Stimulated activated CD8-positive, alpha-beta memory T cell treated with anti-CD3 and anti-CD28 coated beads, Interleukin-7, amount 100 ng/mL, for 48 hours (primary cell): Measurements from ENCODE around the gene EXOC6B.
"Not testable (repeated sequence)": the region's sequence is repeated elsewhere in the genome, so short reads cannot be mapped to it uniquely, and the experiment has no call there.

Source experiments
- DNase-seq, 2 donors: peaks; one replicate each; pipeline ENCODE4 v3.0.0-alpha.2; 2020; ENCODE audit warnings: low read depth in 1 of 2; ENCODE audit errors: extremely low read depth in 1 of 2

EXOC6B gene

DNA sequence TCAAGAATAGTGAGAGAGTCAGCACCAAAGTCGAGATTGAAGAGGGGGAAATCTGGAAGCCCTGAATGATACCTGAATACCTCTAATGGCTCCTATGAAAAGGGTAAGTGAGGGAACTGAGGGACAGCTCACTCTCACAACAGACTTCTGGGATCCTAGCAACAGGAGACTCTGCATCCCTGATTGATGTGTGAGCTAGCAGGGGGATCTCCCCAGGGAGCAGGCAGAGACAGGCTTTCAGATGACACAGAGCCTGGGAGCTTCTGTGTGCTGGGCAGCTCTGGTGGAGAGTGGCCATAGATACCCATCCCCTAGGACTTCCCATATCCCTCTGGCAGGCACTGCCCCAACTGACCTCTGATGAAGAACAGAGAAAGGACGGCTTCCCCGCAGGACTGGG, 206.2 kb downstream of the EXOC6B start:
- no peak for DNase-seq

DNA sequence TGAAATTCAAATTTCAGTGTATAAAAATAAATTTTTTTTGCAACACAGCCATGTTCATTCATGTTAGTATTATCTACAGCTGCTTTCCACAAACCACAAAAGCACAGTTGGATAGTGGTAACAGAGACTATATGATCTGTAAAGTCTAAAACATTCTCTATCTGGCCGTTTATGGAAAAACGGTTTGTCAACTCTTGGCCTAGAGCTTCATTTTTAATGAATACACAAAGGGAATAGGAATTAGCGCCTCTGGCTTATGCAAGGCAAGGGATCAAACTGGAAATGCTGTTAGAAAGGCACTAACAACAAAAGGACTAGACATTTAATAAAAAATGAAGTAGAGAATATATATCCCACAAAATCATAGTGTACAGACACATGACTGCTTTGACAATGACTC, 211.9 kb downstream of the EXOC6B start:
- DNase-seq = no peak

DNA sequence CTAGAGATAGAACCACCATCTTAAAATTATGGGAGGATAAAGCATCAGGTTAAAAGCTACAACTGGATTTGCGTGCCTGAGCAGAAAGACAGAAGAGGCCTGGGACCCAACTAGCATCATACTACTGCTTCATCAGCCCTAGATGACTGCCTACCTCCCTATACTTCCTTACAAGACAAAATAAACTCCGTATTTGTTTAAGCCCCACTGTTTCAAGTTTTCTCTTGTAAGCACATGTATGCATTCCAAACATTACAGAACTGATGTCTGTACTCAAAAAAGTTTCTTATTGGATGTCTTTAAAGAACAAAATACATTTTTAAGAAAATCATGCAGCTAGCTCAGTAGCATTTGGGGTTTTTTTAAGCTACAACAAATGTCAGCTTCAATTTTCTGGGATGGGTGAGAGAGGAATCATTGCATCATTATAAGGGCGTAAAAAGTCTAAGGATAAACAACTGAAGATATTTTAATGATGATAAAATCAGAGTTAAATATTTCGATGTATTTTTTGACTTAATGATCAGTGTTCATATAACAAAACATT, 213.1 kb downstream of the EXOC6B start:
- DNase-seq = no peak

DNA sequence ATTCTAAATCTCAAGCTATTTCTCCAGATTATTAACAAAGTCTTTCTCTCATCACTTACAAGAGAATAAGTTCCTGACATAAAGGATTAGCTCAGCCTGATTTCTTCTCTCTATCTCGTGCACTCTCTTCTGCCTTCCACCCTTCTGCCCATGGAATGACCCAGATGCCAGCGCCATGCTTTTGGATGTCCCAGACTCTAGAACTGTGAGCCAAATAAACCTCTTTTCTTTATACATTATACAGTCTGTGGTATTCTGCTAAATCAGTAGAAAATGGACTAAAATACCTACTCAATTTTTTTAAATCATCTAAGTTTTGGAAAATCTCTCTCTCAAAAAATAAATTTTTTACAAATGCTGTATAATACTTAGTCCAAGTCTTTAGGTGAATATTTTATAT, 218.6 kb downstream of the EXOC6B start:
- DNase-seq = no peak

DNA sequence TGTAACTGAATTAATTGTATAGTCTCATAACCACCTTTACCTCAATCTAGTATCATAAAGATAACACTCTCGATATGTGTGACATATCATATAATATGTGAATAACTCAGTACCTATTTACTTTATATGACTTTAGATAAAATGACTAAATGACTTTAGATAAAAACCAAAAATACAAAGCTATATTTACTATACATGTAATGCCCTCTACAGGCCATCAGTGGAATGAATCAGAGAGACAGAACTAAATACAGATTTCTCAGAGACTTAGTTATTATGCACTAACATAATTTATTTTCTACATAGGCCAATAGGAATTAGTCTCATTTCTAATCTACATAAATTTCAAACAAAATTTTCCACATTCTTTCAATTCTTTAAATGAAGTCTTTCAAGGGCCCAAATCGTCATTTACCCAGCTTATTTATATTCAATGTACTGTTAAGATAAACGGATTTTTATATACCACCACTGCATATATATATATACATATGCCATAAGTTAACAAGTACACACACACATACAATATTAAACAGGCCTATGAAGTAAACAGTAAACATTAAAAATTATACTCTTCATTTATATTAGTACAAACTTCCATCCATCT, 219.9 kb downstream of the EXOC6B start:
- DNase-seq = no peak

DNA sequence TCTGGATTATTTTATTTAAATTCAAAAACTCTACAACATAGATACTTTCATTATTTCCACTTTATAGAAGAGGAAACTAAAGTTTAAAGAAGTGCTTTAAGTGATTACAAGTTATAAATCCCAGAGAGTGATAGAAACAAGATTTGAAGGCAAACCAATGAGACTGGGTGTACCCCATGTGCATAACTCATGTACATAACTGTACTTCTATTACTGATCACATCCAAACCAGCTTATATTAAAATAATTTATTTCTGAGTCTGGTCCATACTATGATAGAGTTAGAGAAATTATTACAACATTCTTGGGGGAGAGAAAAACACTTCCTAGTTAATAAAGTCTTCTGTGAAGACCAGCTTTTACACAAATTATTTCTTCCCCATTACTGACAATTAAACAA, 221.4 kb downstream of the EXOC6B start:
- no peak for DNase-seq

DNA sequence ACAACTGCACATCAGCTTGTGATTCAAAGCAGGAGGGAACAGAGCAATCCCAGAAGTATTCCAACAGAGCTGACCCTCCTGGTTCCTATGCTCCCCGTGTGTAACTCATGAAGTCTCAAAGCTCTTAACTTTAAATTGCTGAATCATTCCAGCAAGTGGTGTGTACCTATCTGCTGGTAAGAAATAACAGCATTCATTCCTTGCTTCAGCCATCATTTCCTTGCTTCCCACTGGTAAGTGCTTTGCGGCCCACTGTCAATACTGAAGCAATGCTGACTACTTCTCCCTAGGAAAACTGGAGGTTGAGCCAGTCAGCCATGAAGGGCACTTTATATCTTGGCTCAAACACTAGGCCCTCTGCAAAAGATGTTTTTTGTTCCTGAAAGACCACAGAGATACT, 222.4 kb downstream of the EXOC6B start:
- no peak for DNase-seq

DNA sequence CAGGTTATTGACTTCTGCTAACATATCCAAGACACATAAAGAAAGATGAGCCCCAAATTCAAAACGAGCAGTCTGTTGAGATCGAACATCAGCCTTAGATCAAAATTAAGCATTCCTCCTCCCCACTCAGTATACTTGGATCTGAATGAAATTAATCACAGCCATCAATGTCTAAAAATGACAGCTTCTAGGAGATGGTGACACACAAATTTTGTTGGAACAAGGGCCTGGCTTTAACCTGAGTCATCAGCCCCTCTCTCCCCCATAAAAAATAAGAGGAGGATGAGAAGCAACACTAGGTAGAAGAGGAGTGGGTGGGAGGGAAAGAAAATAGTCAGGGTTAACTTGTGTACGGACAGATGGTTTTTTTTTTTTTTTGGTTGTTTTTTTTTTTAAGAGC, 223.1 kb downstream of the EXOC6B start:
- DNase-seq = no peak

DNA sequence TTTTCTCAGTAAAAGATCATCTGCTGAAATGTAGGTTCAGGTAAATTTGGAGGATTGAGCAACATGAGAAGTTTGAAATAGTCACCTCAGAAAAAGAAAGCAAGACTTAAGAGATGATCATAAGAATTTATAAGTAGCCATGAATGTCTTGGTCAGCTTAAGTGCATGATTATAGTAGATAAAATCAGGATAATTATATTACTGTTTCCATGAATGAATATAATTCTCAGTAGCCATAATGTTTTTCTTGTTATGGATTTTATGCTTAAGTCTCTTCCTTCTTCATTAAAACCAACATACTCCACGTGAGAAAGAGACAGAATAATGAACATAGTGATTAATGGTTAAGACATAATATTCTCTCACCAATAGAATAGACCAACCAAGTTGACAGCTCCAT, 223.7 kb downstream of the EXOC6B start:
- no peak for DNase-seq

DNA sequence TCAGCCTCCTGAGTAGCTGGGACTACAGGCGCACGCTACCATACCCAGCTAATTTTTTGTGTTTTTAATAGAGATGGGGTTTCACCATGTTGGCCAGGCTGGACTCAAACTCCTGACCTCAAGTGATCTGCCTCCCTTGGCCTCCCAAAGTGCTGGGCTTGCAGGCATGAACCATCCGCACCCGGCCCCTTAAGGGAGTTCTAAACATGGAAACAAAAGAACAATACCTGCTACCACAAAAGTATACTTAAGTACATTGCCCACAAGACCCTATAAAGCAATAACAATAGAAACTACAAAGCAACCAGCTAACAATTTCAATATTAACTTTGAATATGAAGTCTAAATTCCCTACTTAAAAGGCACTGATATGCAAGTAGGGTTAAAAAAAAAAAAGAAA, 242.0 kb downstream of the EXOC6B start:
- DNase-seq = not testable (repeated sequence)

DNA sequence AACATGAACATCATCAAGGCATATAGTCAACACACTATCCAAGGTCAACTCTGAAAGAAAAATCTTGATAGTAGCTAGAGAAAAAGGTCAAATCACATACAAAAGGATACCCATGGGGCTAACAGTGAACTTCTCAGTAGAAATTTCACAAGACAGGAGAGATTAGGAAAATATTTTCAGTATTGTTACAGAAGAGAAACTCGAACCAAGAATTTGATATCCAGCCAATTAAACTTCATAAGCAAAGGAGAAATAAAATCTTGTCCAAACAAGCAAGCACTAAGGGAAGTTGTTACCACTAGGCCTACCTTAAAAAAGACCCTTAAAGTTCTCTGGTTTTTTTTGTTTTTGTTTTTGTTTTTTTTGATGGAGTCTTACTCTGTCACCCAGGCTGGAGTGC, 242.5 kb downstream of the EXOC6B start:
- DNase-seq = no peak

DNA sequence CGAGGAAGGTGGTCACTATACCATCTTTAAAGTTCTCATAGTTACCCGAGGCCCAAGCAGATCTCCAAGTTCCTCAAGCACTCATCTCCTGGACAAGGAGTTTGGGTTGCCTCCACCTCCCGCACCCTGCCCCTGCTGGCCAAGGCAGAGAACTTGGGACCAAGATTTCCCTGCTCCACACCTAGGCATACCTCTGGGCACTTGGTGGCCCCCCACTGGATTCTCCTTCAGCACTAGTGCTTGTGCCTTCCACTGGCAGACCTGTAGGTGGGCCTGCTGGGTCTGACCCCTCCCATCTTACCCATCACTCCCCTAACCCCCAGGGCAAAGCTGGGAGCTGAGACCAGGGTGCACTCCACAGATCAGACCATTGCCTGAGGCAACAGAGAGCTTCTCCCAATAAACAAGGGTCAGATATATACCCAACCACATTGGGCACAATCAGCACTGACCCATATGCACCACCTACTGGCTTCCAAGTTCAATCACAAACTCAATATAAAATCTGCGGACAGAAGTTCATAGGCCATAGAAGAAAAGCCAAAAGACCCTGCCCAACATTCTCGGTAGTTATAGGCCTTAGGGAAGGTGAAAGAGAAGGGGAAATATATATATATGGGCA, 244.2 kb downstream of the EXOC6B start:
- no peak for DNase-seq

DNA sequence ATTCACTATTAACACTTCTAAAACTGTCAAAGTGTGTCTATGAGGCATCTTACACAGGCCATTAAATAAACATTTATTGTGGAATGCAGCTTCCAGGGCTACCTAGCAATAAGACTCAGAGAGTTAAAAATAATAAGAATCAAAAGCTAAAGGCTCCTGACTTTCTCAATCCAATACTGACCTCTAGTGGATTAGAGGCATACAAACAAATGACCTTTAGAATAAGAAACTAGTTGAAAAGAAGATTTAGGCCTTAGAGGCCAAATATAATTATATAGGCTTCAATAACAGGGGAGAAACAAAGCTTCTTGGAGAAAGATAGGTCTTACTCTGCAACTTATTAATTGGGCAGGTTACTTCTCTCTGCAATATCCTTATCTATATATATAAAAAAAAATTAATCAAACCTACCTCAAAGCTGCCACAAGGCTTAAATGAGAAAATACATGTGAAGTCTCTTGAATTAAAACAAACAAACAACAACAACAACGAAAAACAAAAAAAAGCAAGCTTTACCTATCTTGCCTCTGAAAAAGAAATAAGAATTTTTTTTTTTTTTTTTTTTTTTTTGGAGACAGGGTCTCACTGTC, 246.1 kb downstream of the EXOC6B start:
- DNase-seq = no peak

DNA sequence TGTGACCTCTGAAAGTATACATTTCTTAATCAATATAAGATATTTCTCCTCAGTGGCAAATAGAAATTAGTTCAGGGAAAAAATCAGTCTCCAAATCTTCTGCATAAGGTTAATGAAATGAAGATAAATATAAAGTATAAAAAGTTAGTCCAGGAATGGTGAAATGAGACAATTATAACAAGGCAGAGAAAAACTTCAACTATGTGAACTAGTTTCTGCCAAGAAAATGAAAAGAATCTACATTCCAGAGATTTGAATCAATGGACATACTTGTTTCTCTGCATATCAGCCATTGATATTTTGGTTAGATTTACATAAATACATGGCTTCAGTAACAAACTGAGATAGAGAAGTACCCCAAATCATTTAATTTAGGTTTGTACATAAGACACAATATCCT, 249.0 kb downstream of the EXOC6B start:
- no peak for DNase-seq

DNA sequence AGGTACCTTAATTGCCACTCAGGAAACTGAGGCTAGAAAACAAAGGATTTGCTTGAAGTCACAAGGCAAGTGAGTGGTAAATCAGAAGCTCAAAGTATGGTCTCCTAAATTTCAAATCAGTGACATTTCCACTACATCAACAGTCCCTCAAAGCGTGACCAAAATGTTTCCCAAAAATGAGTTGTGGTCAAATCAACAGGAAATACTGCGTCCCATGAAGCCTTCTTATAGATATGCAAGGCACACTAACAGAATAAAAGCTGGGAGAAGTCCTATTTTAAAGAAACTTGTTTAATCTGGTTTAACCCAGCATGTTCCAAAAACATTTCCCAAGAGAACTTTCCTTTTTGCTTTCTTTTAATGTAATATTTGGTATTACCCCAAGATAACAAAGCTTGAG, 249.4 kb downstream of the EXOC6B start:
- DNase-seq = no peak

DNA sequence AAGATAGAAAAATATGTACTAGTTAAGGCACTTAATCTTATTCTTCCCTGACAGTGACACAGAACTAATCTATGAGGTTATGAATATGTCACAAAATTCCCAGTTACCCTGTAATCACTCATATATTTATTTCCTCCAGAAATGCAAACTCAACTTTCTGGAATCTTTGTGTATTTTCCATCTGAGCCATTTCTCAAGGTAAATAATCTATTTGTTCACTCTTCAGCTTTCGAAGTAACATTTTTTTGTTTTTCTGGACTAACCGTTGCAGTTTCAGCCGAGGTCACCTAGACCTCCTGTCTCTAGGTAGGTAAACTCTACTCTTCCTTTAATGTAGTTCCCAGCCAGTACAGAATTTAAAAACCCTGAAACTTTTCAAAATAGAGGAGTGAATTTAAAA, 250.9 kb downstream of the EXOC6B start:
- DNase-seq = no peak

DNA sequence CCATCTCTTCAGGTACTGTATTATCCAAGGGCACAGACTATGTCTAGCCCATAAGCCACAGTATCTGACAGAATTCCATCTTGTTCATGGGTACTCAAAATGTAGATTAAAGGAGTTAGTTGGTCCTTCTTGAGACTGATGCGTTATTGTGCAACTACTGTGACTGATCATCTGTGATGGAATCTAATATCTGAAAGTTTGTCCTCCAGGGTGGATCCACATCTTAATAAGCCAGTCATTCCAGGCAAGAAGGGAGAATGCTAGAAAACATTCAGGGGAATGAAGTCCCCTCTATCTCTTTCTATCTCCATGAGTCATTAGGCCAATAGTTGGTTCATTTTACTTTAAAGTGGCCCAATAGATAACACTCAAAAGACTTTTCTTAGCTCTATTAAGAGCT, 252.6 kb downstream of the EXOC6B start:
- DNase-seq = no peak

DNA sequence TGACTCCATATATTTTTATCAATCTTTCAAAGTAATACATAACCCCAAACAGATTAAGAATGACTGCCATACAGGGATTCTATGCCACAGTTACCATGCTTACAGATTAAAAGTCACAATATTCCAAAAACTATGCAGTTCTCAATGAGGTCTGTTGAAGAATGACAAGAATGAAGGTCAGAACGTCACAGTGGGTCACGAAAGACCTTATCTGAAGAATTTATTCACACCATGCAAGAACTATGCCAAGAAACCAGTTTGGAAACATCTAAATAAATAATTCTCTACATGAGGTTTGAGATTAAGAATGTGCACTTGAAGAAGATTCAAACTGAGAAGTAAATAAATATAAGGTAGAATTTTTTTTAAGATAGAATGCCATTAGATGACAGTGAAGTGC, 253.3 kb downstream of the EXOC6B start:
- DNase-seq = no peak

DNA sequence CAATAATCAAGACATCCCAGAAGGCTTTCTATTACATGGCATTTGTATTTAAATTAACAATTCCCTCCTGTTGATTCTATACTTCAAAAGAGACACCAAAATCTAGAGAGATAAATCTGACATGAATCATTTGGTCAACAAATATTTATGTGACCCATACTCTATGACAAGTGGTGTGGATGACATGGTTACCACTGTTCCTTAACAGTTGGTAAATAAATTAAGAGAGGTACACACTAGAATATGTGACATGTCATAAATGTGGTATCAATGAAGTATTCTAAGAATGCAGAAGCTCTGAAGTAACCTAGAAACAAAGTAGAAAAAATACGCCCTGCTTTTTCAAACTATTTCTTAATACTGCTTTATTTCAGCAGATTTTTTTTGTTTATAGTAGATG, 255.4 kb downstream of the EXOC6B start:
- no peak for DNase-seq

DNA sequence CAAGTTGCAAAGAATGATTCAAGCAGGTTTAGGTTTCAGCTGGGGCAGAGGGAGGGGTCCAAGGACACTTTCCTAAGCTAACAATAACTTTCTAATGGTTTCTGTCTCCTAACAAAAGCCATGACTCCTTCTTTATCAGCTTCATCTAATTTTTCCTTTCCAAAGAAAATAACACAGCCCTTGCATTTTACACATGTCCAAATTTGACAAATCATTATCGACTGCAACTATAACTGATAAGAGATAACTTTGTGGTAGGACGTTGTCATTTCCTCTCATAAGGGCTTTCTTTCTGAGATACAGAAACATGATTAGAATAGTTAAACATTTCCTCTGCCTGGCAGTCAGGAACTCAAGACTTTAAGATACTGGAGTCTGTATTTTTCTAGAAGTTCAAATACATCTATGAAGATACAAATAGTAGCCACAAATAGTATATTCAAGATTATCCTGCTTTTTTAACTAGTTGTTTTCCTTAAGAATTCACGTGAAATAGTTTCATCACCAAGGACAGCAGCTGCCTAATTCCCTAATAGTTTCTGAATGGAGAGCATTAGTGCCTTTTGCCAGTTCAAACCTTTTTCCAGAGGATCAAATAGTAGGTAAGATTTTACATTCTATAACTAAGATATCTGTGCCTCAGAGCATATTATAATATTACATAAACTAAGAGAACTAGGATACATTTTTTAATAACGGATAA, 263.2 kb downstream of the EXOC6B start:
- DNase-seq = no peak

DNA sequence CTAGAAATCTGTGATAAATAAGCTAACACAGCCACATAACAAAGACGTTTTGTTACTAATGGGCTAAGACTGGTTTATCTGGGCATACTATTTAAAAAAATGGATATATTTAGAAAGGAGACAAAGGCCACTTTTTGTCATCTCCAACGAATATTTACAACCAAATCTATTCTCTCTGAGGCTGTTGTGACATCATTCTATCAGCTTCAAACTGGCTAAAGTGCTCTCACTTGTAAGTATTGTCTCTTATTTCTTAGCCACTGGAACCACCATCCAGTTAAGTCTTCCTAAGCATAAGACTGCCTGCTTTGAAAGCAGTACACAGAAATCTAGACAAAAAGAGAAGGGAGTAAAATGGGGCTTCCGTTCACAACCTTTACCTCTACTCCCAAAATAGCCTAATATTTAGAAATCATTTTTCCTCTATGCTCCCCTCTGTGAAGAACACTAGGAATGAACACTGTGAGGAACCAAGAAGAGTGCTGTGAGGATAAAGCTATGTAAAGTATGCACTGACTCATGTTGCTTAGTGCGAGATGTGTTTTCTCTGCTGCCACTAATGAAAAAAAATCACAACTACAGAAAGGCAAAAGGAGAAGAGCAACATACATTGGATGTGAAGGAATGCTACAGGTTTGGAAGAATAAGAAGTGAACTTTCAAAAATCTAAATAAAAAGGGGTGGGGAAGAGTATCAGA, 264.1 kb downstream of the EXOC6B start:
- no peak for DNase-seq
